HG02970 (cell line): ENCODE measurements around the gene SEMA4C.
A peak's percentile ranks its signal among the peaks of the same experiment; 100 is the strongest.

ENCODE experiments used
- ATAC-seq: cut with Tn5 transposase; IDR thresholded peaks from one replicate; pipeline ENCODE4 v1.9.1; 2021; ENCODE audit warnings: mild to moderate bottlenecking, moderate library complexity, moderate number of reproducible peaks; ENCODE audit not compliant: unreplicated experiment, low FRiP score

Gene SEMA4C

GRCh38 chr2:96825057-96825456, 44.8 kb downstream of the SEMA4C start:
- no peak for ATAC-seq

- no peak for ATAC-seq
These were observed 45.6 kb downstream of the SEMA4C start for GRCh38 chr2:96824079-96824870.

GRCh38 chr2:96823198-96823597, 46.7 kb downstream of the SEMA4C start:
- no peak for ATAC-seq

DNA sequence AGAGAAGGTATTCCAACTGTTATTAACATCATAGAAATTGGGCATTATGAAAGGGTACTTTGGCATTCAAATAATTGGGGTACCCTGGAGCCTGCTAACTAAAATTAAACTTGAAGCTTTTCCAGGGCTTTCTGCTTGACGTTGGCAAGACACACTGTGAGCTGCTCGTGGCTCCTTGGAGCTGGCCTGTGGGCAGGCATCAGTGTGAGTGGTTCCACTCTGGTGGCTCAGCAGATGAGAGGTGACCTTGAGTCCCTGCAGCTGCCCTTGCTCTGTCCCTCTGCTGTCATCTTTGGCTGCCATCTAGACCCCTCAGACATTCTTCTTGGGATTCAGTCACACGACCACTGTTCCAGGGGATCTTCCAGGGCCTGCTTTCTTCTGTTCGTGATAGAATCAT, 47.1 kb downstream of the SEMA4C start:
- no peak for ATAC-seq

DNA sequence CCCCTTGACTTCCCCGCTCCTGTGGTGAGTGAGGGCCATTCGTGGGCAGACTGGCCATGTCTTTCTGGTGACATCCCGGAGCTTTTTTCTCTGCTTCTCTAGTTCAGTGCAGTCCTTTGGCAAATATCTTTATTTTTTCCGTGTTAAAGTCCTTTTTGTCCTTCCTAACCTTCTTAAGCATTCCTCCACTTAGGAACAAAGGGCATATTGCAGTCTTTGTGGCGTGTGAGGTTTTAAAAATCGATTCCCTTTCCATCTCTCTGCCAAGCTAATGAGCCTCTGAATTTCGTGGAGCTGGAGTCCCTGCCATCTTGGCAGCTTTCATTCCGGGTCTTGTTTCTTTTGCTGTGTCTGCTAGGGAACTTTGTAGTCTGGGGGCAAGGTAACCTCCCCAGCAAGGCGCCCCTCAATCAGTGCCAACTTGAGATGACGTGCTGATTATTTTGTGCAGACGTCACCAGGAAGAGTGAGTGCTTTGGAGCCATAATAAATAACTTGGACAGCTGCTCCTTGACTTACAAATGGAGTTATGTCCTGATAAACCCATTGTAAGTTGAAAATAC, 48.7 kb downstream of the SEMA4C start:
- ATAC-seq: no peak

DNA sequence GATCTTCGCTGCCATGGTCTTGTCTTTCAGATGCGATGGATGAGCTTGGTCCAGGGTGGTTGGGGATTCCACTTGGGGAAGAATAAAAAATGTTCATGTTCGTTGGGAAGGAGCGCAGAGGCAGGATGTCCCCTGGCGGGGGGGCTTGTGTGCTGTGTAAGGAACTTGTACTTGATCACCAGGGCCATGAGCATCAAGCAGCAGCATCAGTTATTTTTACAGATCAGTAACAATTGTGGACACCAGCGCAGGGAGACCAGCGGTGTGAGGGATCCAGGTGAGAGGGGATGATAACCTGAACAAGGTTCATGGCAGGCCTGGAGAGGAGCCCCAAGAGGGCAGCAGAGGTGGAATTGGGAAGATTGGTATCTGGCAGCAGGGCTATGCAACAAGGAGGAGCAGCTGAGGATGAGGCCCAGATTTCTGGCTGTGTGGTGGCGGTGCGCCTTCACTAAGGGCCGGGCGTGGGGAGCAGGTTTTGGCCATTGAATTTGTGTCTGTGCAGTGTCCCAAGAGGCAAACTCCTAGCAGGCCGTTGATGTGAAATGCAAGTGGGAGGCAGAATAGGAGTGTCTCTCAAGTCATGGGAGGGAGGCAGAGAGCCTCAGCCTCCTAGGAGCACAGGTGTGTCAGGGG, 49.9 kb downstream of the SEMA4C start:
- no peak for ATAC-seq

- ATAC-seq: no peak
These were observed 50.6 kb downstream of the SEMA4C start for GRCh38 chr2:96819128-96819875.

GRCh38 chr2:96817882-96818281, 52.0 kb downstream of the SEMA4C start:
- ATAC-seq: no peak

GRCh38 chr2:96816836-96817702, 52.8 kb downstream of the SEMA4C start:
- ATAC-seq: no peak

- peak; percentile 76 for ATAC-seq
These were observed 53.6 kb downstream of the SEMA4C start, which contains the start of gene CNNM3 for GRCh38 chr2:96816127-96816835. CNNM3 (plus strand) TSS chr2:96816268; CDS start chr2:96816278, 10 bp downstream.

- ATAC-seq: no peak
These were observed 54.4 kb downstream of the SEMA4C start for GRCh38 chr2:96815326-96816126.

DNA sequence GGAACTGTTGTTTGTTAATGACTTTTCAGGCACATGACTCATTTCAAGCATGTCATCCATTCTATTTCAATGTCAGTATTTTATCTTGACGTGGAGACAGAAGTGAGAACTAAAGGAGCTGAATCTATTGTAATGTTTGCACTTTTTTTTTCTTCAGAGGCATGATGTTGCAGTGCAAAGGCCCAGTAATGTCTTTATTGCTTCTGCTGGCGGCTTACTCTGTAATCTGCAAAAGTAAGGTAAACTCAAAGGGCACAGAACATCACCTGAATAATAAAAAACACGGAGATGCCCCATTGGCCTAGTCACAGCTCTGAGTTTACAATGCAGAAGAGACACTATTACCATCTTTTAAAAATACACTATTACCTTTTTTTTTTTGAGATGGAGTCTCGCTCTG, 56.2 kb downstream of the SEMA4C start:
- ATAC-seq: no peak

DNA sequence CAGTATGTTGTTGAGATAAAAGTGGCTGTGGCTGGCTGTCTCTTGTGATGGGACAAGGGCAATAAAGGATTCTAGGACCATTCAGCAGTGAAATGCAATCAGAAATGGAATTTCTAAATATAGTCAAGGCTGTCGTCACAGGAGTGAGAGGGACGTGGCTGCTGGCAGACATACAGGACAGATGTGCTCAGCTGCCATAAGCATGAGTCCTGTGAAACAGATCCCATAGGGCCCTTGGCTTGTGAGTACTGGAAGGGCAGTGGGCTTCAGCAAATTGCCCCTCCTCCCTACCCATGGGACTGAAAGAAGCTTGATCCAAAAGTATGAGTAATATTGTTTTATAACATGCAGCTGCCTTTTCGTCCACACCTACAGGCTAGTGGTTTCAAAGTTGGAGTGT, 58.0 kb downstream of the SEMA4C start:
- no peak for ATAC-seq

- no peak for ATAC-seq
These were observed 59.1 kb downstream of the SEMA4C start for GRCh38 chr2:96810783-96811192.

GRCh38 chr2:96809951-96810782, 59.7 kb downstream of the SEMA4C start:
- ATAC-seq: no peak
